Fibroblast of villous mesenchyme (primary cell): ENCODE data around the gene HOXB5. TPM values are rescaled to one million over a fixed set of nuclear protein-coding genes. Genes with fewer than 3 reads are reported as not detected.

Experiments used
- DNase-seq: peaks from one replicate; pipeline ENCODE4 v3.0.0-alpha.2; 2010; ENCODE audit warnings: low read depth
- H3K4me3 ChIP-seq: 2 replicates; pipeline ENCODE4 v1.5.1; 2011; ENCODE audit warnings: low read depth, mild to moderate bottlenecking, low read length
- CTCF ChIP-seq: IDR thresholded peaks from 2 replicates; pipeline ENCODE4 v1.5.1; 2012; ENCODE audit warnings: low read depth, mild to moderate bottlenecking, low read length; ENCODE audit not compliant: insufficient read depth
- total RNA-seq: library from RNA; depleted of rRNA; stranded (reverse); fragments of >200 nt; gene quantifications from 2 replicates; pipeline ENCODE4 v1.2.3, GENCODE V29; 2012

HOXB5 gene
- total RNA-seq, 1 donor, result 0.43 TPM

GRCh38 chr17:48575673-48576478 lies 17.7 kb downstream of the HOXB5 start:
- TF ChIP-seq CTCF, result no peak
- H3K4me3 ChIP-seq, result no peak overlapping the region
- no peak for DNase-seq

- TF ChIP-seq CTCF, result no peak
- DNase-seq, result no peak
- no peak overlapping the region for H3K4me3 ChIP-seq
These were observed 18.5 kb downstream of the HOXB5 start for GRCh38 chr17:48575066-48575582.

GRCh38 chr17:48574505-48575065 lies 19.0 kb downstream of the HOXB5 start:
- H3K4me3 ChIP-seq, result no peak overlapping the region
- no peak for DNase-seq
- TF ChIP-seq CTCF, result no peak

GRCh38 chr17:48571826-48572417 lies 21.7 kb downstream of the HOXB5 start:
- DNase-seq, result no peak
- TF ChIP-seq CTCF, result no peak
- H3K4me3 ChIP-seq, result no peak overlapping the region

- DNase-seq, result no peak
- TF ChIP-seq CTCF, result no peak
- no peak overlapping the region for H3K4me3 ChIP-seq
These were observed 22.4 kb downstream of the HOXB5 start for GRCh38 chr17:48571024-48571818.

- no peak overlapping the region for H3K4me3 ChIP-seq
- DNase-seq, result no peak
- TF ChIP-seq CTCF, result no peak
These were observed 23.1 kb downstream of the HOXB5 start for GRCh38 chr17:48570325-48571023.
